NCI-H146 (cell line): ENCODE measurements around the gene CLDN12.
"Not testable (repeated sequence)": the region's sequence is repeated elsewhere in the genome, so short reads cannot be mapped to it uniquely, and the experiment has no call there.

ENCODE experiments used
- DNase-seq: peaks from one replicate; lab custom pipeline; 2025; lab: John Stamatoyannopoulos, UW

Gene CLDN12

GRCh38 chr7:90433221-90433620 lies 30.0 kb downstream of the CLDN12 start:
- no peak for DNase-seq

GRCh38 chr7:90445633-90446032 lies 42.4 kb downstream of the CLDN12 start:
- no peak for DNase-seq

GRCh38 chr7:90446137-90446899 lies 43.1 kb downstream of the CLDN12 start:
- DNase-seq, result no peak

- DNase-seq, result no peak
These were observed 50.1 kb downstream of the CLDN12 start for GRCh38 chr7:90453259-90453891.

GRCh38 chr7:90453931-90454330 lies 50.7 kb downstream of the CLDN12 start:
- DNase-seq, result no peak

- DNase-seq, result peak; percentile 26
These were observed 52.1 kb downstream of the CLDN12 start for GRCh38 chr7:90455163-90456030.

- no peak for DNase-seq
These were observed 54.8 kb downstream of the CLDN12 start for GRCh38 chr7:90458104-90458503.

GRCh38 chr7:90459888-90460287 lies 56.6 kb downstream of the CLDN12 start:
- DNase-seq, result no peak

GRCh38 chr7:90461219-90461618 lies 58.0 kb downstream of the CLDN12 start:
- no peak for DNase-seq

GRCh38 chr7:90463151-90463628 lies 59.9 kb downstream of the CLDN12 start:
- not testable (repeated sequence) for DNase-seq
